ENCODE data around the gene TNIK. TPM values are rescaled to one million over a fixed set of nuclear protein-coding genes. Genes with fewer than 3 reads are reported as not detected.

Gene TNIK
- total and polyA plus RNA-seq, 10 of the 15 experiments (the other 5 are each of a cell fraction or from before 2014, with no cell fraction given) = 13.9 to 74.3 (median 48.2) TPM

- CTCF ChIA-PET = interaction anchor here (0.8 to 3.1 kb wide), 11 partner anchors 9 to 167 kb away, joined by 3 to 8 read pairs (median 4); partner anchors contain the start of gene TNIK
- H3K4me1 ChIP-seq (ENCODE audit: control insufficient read depth, insufficient read depth, low read length) = peaks cover 40% of the 10 kb centered on the region
- DNase-seq (ENCODE audit: low read depth, low spot score) (no peak), FAIRE-seq (no peak), ATAC-seq (no peak)
- SMC1A ChIA-PET (ENCODE audit: uncharacterized antibody, unreplicated experiment) = interaction anchor here (0.9 to 7.0 kb wide), 28 partner anchors 8 to 167 kb away, joined by 3 to 89 read pairs (median 5); no protein-coding TSS in a partner anchor
- H3K9me3 ChIP-seq (replicated peaks; ENCODE audit: control insufficient read depth, insufficient read depth, low read length) = no peaks in the 10 kb centered on the region; the same call in 1 of the 3 replicates
- H2AFZ ChIP-seq (ENCODE audit: control insufficient read depth, low read depth, low read length) = no peak overlapping the region
- no TSS peak for BruUV-seq (replicated peaks)
- no peaks in the 10 kb centered on the region for H3K27me3 ChIP-seq (replicated peaks in 1 of 2; ENCODE audit: control insufficient read depth in 2 of 2, insufficient read depth in 2 of 2, low read length in 1 of 2)
- H3K4me2 ChIP-seq (ENCODE audit: control insufficient read depth, insufficient read depth) = no peak overlapping the region
- no peak overlapping the region for H3K27ac ChIP-seq (ENCODE audit: control insufficient read depth, insufficient read depth)
- intact Hi-C loops (cut with micrococcal nuclease; ENCODE audit: unreplicated experiment) = no loop called here
- peaks cover 93% of the 10 kb centered on the region for H3K79me2 ChIP-seq (ENCODE audit: control insufficient read depth, insufficient read depth, low read length)
- no peaks in the 10 kb centered on the region for H4K20me1 ChIP-seq (ENCODE audit: control insufficient read depth, insufficient read depth)
- in situ Hi-C loops (cut with MboI) = no loop called here
- H3K4me3 ChIP-seq = no peak overlapping the region
- 91% methylated on average over 4 of the region's 4 CpGs for WGBS (ENCODE audit: insufficient coverage, insufficient replicate concordance, low lambda C conversion rate, missing lambda C conversion rate)
- H3K36me3 ChIP-seq (ENCODE audit: control insufficient read depth in 2 of 2, insufficient read depth in 2 of 2, low read length in 1 of 2) = no peaks in the 10 kb centered on the region
- no peak overlapping the region for H3K9ac ChIP-seq (ENCODE audit: control insufficient read depth, insufficient read depth, low read length)
- TF ChIP-seq TARDBP (IDR thresholded peaks at IDR 0.05; ENCODE audit: borderline replicate concordance) (no peak), FOS (IDR thresholded peaks at IDR 0.05; ENCODE audit: borderline replicate concordance, extremely low read depth, insufficient read length) (no peak), PKNOX1 (IDR thresholded peaks at IDR 0.05) (no peak), IKZF1 (conservative IDR thresholded peaks at IDR 0.05) (no peak), TCF3 (IDR thresholded peaks at IDR 0.05; ENCODE audit: borderline replicate concordance, insufficient read depth, low read depth, low read length) (no peak), SMAD5 (IDR thresholded peaks at IDR 0.05; ENCODE audit: low read depth) (no peak), POLR2A (IDR thresholded peaks at IDR 0.05; ENCODE audit: low read depth, low read length) (no peak), CEBPZ (IDR thresholded peaks at IDR 0.05; ENCODE audit: low read depth, low read length) (no peak), BCL3 (IDR thresholded peaks at IDR 0.05; ENCODE audit: borderline replicate concordance, insufficient read depth, low read depth, low read length, poor library complexity, severe bottlenecking) (no peak), ZZZ3 (IDR thresholded peaks at IDR 0.05; ENCODE audit: control insufficient read depth, insufficient read length, low read depth) (no peak), CHD4 (IDR thresholded peaks at IDR 0.05) (no peak), CREB1 (IDR thresholded peaks at IDR 0.05; ENCODE audit: low read depth) (no peak), ESRRA (IDR thresholded peaks at IDR 0.05; ENCODE audit: low read length) (no peak), ZNF384 (IDR thresholded peaks at IDR 0.05; ENCODE audit: borderline replicate concordance, low read depth, low read length) (no peak), JUNB (IDR thresholded peaks at IDR 0.05) (no peak), SUZ12 (IDR thresholded peaks at IDR 0.05; ENCODE audit: unreplicated experiment) (no peak), MTA3 (IDR thresholded peaks at IDR 0.05; ENCODE audit: borderline replicate concordance, low read length) (no peak), USF2 (IDR thresholded peaks at IDR 0.05; ENCODE audit: borderline replicate concordance, low read depth, low read length) (no peak), SMAD1 (IDR thresholded peaks at IDR 0.05; ENCODE audit: low read depth, partially characterized antibody) (no peak)
- RAD21 ChIA-PET (ENCODE audit: unreplicated experiment) = interaction anchor here (0.9 to 3.6 kb wide), 10 partner anchors 8 to 140 kb away, joined by 3 to 24 read pairs (median 4); no protein-coding TSS in a partner anchor
- POLR2A ChIA-PET = interaction anchor here (2.0 to 2.3 kb wide), 3 partner anchors 11 to 18 kb away, joined by 5 to 9 read pairs (median 9); no protein-coding TSS in a partner anchor
These were observed 130.5 kb downstream of the TNIK start for GRCh38 chr3:171329746-171330145.

Measured in GM12878 (cell line).